COLO829 (cell line): ENCODE measurements around the gene RTTN.
A peak's percentile ranks its signal among the peaks of the same experiment; 100 is the strongest.

Experiments
- DNase-seq: peaks from one replicate; pipeline ENCODE4 v3.0.0; 2012; ENCODE audit warnings: low spot score

The RTTN gene

GRCh38 chr18:70207181-70207580 is 1.7 kb upstream of the RTTN start:
- no peak for DNase-seq

- DNase-seq, result no peak
Observed at GRCh38 chr18:70200286-70200685, 5.2 kb downstream of the RTTN start.

GRCh38 chr18:70197844-70198243 is 7.6 kb downstream of the RTTN start:
- no peak for DNase-seq

- no peak for DNase-seq
Observed at GRCh38 chr18:70197026-70197425, 8.5 kb downstream of the RTTN start.

DNA sequence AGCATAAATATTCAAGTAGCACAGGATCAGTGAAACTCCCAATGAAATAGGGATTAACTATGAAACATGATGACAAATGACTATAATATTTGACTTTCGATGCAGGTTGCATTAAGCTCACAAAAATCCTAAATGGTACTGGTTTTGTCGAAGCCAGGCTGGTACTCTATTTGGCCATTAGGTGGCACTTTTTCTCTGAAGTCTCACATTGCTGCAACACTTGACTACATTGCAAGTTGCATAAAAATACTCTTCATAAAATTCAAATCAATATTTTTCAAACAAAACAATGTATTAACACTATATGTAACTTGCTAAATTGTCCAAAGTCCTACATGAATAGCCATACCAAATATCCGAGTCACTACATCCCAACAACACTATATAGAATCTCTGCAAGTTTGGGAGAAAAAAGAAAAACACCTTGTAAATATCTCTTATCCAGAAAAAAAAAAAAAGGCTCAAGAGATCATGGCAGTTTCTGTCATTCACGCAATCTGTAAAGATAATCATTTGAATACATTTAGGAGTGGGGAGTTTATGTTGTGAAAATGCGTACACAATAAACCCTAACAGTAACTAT is 9.5 kb downstream of the RTTN start:
- peak; percentile 14 for DNase-seq

DNA sequence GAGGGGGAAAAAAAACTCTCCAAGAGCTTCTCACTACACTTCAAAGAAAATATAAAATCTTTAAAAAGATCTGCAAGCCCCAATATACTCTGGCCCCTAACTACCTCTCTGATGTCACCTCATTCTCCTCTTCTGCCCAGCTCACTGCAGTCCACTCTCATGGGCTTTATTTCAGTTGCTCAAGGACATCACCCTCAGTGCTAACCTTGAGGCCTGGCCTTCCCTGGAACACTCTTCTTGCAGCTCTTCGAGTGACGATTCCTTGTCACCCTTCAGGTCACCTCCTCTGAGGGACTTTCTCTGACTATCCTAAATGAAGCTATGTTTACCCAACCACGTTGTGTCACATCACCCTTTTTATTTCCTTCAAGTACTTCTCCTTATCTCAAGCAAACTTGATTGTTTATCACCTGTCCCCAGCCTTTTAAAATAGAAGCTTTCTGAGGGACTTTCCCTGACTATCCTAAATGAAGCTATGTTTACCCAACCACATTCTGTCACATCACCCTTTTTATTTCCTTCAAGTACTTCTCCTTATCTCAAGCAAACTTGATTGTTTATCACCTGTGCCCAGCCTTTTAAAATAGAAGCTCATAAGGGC is 10.4 kb downstream of the RTTN start:
- DNase-seq, result no peak

DNA sequence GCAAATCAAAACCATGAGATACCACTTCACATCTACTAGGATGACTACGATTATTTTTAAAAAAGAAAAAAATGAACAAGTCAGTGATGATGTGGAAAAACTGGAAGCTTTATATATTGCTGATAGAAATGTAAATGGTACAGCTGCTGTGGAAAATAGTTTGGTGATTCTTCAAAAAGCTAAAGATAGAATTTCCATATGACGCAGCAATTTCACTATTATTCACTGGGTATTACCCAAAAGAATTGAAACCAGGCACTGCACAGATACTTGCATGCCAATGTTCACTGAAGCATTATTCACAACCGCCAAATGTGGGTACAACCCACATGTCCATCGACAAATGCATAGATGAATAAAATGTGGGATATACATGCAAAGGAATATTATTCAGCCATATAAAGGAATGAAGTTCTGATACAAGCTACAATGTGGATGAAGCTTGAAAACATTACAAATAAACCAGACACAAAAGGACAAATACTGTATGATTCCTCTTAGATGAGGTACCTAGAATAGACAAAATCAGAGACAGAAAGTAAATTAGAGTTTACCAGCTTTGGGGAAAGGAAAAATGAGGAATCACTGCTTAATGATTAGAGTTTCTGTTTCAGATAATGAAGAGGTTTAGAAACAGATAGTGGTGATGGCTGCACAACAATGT is 11.1 kb downstream of the RTTN start:
- no peak for DNase-seq

- no peak for DNase-seq
Observed at GRCh38 chr18:70190529-70190928, 15.0 kb downstream of the RTTN start.

DNA sequence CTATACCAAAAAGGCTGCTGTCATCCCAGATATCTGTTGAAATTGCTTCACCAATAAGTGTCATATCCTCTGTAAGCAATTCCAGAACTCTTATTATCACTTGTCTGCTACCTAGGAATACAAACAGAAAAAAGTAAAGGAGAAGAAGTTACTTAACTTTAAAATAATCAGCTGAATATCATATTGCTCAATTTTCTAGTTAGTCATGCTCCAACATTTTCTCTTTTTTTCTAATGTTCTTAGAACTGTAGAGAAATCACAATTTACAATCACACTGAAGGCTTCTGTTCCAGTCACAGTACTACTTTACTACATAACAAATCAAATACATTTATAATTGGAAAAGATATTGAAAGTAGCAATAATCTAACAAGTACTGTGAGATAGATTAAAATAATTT is 17.4 kb downstream of the RTTN start:
- DNase-seq, result no peak

DNA sequence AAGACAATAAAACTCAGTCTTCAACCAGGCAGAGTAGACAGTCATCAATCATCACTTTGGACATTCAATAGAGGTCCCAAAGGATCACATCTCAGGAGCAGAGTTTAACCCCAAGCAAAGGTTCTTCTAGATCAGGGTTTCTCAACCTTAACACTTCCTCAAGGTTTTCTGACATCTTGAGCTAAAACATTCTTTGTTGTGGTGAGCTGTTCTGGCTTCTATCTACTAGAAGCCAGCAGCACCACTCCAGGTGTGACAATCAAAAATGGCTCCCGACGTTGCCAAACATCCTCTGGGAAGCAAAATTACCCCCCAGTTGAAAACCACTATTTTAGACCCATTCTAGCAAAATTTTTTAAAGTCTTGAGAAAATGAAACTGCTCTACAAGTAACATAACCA is 22.0 kb downstream of the RTTN start:
- DNase-seq, result no peak

GRCh38 chr18:70182548-70182947 is 22.9 kb downstream of the RTTN start:
- no peak for DNase-seq

- no peak for DNase-seq
Observed at GRCh38 chr18:70181725-70182124, 23.8 kb downstream of the RTTN start.

GRCh38 chr18:70181015-70181414 is 24.5 kb downstream of the RTTN start:
- DNase-seq, result peak; percentile 35

DNA sequence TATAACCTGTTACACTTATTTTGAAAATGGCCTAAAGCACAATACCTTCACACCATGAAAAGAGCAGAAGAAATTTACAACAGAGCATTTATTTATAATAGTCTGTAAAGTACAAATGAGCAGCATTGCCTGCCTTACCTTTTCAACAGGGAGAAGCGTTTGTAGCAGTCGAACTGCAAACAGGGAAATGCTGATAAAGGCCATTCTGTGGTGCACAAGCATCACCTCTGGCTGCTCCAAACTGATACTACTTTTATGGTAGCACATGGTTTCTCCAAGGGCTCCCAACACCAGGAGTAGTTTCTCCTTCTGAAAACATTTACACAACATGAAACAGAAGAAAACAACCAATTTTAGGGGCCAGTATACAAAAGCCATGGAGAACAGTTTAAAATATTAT is 28.9 kb downstream of the RTTN start:
- no peak for DNase-seq

GRCh38 chr18:70175216-70175615 is 30.3 kb downstream of the RTTN start:
- DNase-seq, result no peak

GRCh38 chr18:70172225-70172624 is 33.3 kb downstream of the RTTN start:
- DNase-seq, result no peak

- no peak for DNase-seq
Observed at GRCh38 chr18:70169747-70170146, 35.7 kb downstream of the RTTN start.

GRCh38 chr18:70166668-70167067 is 38.8 kb downstream of the RTTN start:
- DNase-seq, result no peak

DNA sequence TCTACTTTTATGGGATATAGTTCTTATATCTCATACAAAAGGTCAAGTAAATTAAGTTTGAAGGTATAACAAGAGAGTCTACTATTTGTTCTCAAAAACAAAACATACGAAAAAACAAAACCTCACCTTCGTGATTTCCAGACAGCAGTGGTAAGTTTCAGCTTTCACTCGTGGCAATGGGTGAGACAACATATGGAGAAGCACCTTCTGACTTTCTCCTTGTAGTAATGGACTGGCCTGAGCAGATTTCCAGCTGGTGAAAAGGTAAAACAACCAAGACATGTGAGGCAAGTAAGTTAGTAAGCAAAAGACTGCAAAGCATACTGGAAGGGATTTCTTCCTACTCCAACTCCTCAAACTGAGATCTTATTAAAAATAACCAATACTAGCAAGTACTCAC is 39.6 kb downstream of the RTTN start:
- no peak for DNase-seq

GRCh38 chr18:70160073-70160678 is 45.3 kb downstream of the RTTN start:
- no peak for DNase-seq

- no peak for DNase-seq
Observed at GRCh38 chr18:70158992-70159717, 46.3 kb downstream of the RTTN start.

DNA sequence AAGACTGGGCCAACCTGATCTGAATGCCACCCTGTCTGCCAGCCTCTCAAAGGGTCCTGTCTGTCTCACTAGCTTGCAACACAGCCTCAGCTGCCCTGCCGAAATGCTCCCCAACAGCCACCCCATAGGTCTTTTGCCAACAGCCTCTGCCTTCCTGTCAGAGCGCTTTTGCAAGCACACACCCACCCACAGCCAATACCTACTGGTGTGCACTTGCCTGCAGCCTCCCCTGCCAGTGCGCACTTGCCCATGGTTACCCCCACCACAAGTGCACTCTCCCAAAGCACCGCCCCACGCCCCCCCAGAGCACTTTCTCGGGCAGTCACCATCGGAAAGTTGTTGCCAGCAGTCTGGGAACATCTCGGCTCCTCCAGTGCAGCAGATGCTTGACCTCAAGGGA is 48.6 kb downstream of the RTTN start:
- DNase-seq, result no peak
